ENCODE results near the gene CISH.

- TF ChIP-seq CTCF (IDR thresholded peaks at IDR 0.05) (no peak), EZH2 (IDR thresholded peaks at IDR 0.05) (no peak), EZH2phosphoT487 (IDR thresholded peaks at IDR 0.05) (no peak)
Measured at GRCh38 chr3:50620820-50621219, 9.2 kb upstream of the CISH start.
